Pancreas (tissue), 10 donors: ENCODE results near the gene KLHL1. TPM values are rescaled to one million over a fixed set of nuclear protein-coding genes. Genes with fewer than 3 reads are reported as not detected.

ENCODE experiments used
- ATAC-seq, 4 donors: fragments of 200-7000 bp; cut with Tn5 transposase; one replicate each; pipeline versions ENCODE4 v1.8.0 to v1.9.1; 2020; ENCODE audit warnings: mild to moderate bottlenecking in 4 of 4, moderate library complexity in 4 of 4
- DNase-seq, 6 donors: peaks; one replicate each; pipeline ENCODE4 v3.0.0-alpha.2; 2020
- FAIRE-seq: peaks from 2 replicates; lab custom pipeline; 2012; peaks lifted over from hg19 to GRCh38; lab: Jason Lieb, UNC
- H3K27ac ChIP-seq, 4 donors: fragments of 200-600 bp; sonication (generic); 1 replicate in 3 of 4; 2 replicates in 1 of 4; pipeline versions ENCODE4 v1.5.0 to v1.8.0; 2020
- H3K27me3 ChIP-seq, 4 donors: fragments of 200-600 bp; one replicate each; pipeline ENCODE4 v1.8.0; 2021
- H3K36me3 ChIP-seq, 3 donors: fragments of 200-600 bp; sonication (generic) in 1 of 3; one replicate each; pipeline versions ENCODE4 v1.5.0 to v1.8.0; 2020 to 2021
- H3K4me1 ChIP-seq, 3 donors: fragments of 200-600 bp; one replicate each; pipeline ENCODE4 v1.8.0; 2021
- H3K4me3 ChIP-seq, 4 donors: fragments of 200-600 bp; sonication (generic) in 2 of 4; one replicate each; pipeline versions ENCODE4 v1.5.0 to v1.8.0; 2020 to 2021
- H3K9me3 ChIP-seq, 4 donors: fragments of 200-600 bp; one replicate each; pipeline ENCODE4 v1.8.0; 2021
- CTCF ChIP-seq, 4 donors: fragments of 200-600 bp; sonication (generic) in 3 of 4; IDR thresholded peaks; one replicate each; pipeline versions ENCODE4 v1.5.0 to v1.8.0; 2021; ENCODE audit warnings: antibody characterized with exemption in 4 of 4
- WGBS, 2 donors: extraction: QIAGEN DNeasy Blood & Tissue Kit; methylation state at CpG; one replicate each; pipeline ENCODE4 v1.1.7; 2013; 5-methylcytosine and 5-hydroxymethylcytosine counted together
- intact Hi-C, 3 donors: fragments of 100-400 bp; cut with DNase I; formaldehyde crosslinking; loops; one replicate each; pipeline versions ENCODE4 v1.11.1 to v1.14.2; 2022
- polyA plus RNA-seq, 2 donors: library from polyadenylated mRNA; stranded (reverse); fragments of 200-250 nt; gene quantifications; one replicate each; pipeline ENCODE4 v1.2.3, GENCODE V29; 2013
- total RNA-seq, 6 donors: library from RNA; stranded (reverse); fragmentation: NEBNext Ultra II Directional in 4 of 6; extraction: Animal tissue kit (Norgen Biotek cat#: 25700) in 4 of 6; gene quantifications; one replicate each; pipeline versions ENCODE4 v1.2.1 to v1.2.4, GENCODE V29; 2021 to 2023
- donor health status: healthy with polysubstance abuse.
- donor health status: DM: no; HTN: no; CAD: no; lungs with moderate emphysema.
- donor health status: DM: no; HTN: no; CAD: no.
- donor health status: control.
- donor health status: control.
- donor health status: Bipolar disorder and iron deficiency.
- donor health status: DM: yes; HTN: yes; CAD: no.
- donor health status: DM: no; HTN: no; CAD: no.
- donor health status: DM: no; HTN: no; CAD: no.
- donor health status: DM: yes; HTN: yes; CAD: no.

The KLHL1 gene
- total and polyA plus RNA-seq, 8 donors: 0.04 to 0.59 (median 0.14) TPM; not detected in 3

GRCh38 chr13:70090036-70090723, 18.1 kb downstream of the KLHL1 start:
- no peaks in the 10 kb centered on the region for H3K4me1 ChIP-seq
- no peak for ATAC-seq

DNA sequence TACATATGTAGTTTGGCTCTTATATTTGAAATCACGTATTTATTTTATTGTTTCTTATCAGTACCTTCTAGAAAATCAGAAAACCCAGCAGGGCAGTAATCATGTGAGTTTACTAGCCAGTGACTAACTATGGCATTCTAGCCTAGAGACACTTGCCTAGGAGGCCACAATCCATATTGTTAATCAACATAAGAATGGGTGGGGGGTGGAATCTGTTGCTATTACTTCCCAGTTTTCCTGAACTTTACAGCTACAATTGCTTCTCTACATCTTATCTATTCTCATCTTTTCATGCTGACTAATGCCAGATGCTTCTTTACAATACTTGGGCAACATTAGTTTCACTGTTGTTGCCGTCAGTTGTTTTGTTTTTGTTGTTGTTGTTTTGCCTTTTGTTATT, 19.3 kb downstream of the KLHL1 start:
- no peak for ATAC-seq
- no peaks in the 10 kb centered on the region for H3K4me1 ChIP-seq
- H3K4me3 ChIP-seq: no peak overlapping the region
- H3K9me3 ChIP-seq: no peaks in the 10 kb centered on the region
- no peak for TF ChIP-seq CTCF (IDR thresholded peaks at IDR 0.05)
- DNase-seq: no peak
- WGBS, 2 donors: 60 to 72% methylated on average over 2 of the region's 2 CpGs
- H3K27me3 ChIP-seq: no peaks in the 10 kb centered on the region
- H3K27ac ChIP-seq: no peak overlapping the region
- no peak for FAIRE-seq
- no peaks in the 10 kb centered on the region for H3K36me3 ChIP-seq
- intact Hi-C loops: no loop called here

More at GRCh38 chr13:70090036-70090723, 18.1 kb downstream of the KLHL1 start:
- no peaks in the 10 kb centered on the region for H3K36me3 ChIP-seq
- no peak overlapping the region for H3K4me3 ChIP-seq
- no peak for DNase-seq
- H3K27ac ChIP-seq: no peak overlapping the region
- no peak for TF ChIP-seq CTCF (IDR thresholded peaks at IDR 0.05)
- FAIRE-seq: no peak
- no peaks in the 10 kb centered on the region for H3K9me3 ChIP-seq
- 64 to 70% methylated on average over 2 of the region's 2 CpGs for WGBS, 2 donors
- H3K27me3 ChIP-seq: no peaks in the 10 kb centered on the region
- intact Hi-C loops: no loop called here

GRCh38 chr13:70087247-70087646, 21.0 kb downstream of the KLHL1 start:
- Histone ChIP-seq H3K4me3 (no peak overlapping the region), H3K27ac (no peak overlapping the region), H3K36me3 (no peaks in the 10 kb centered on the region), H3K9me3 (no peaks in the 10 kb centered on the region), H3K27me3 (no peaks in the 10 kb centered on the region), H3K4me1 (no peaks in the 10 kb centered on the region)
- no peak for ATAC-seq
- TF ChIP-seq CTCF (IDR thresholded peaks at IDR 0.05): no peak
- intact Hi-C loops: no loop called here
- 71 to 83% methylated on average over 4 of the region's 4 CpGs for whole genome bisulfite sequencing, 2 donors
- DNase-seq: no peak
- FAIRE-seq: no peak

- Histone ChIP-seq H3K9me3 (no peaks in the 10 kb centered on the region), H3K4me3 (no peak overlapping the region), H3K27me3 (no peaks in the 10 kb centered on the region), H3K4me1 (no peaks in the 10 kb centered on the region), H3K36me3 (no peaks in the 10 kb centered on the region), H3K27ac (no peak overlapping the region)
- no peak for TF ChIP-seq CTCF (IDR thresholded peaks at IDR 0.05)
- 14 to 30% methylated on average over 4 of the region's 4 CpGs for WGBS, 2 donors
- ATAC-seq (no peak), DNase-seq (no peak), FAIRE-seq (no peak)
- intact Hi-C loops: no loop called here
Measured at GRCh38 chr13:70080012-70080411, 28.2 kb downstream of the KLHL1 start.

DNA sequence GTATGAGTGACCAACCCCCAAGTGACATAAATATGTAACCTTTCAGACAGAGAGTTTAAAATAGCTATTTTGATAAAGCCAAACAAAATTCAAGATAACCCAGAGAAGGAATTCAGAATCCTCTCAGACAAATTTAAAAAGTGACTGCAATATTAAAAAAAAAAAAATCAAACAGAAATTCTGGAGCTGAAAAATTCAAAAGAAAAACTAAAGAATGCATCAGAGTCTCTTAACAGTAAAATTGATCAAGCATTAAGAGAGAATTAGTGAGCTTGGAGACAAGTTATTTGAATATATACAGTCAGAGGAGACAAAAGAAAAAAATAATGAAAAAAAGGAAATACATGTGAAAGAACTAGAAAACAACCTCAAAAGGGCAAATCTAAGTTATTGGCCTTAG, 53.7 kb downstream of the KLHL1 start:
- intact Hi-C loops: no loop called here
- H3K36me3 ChIP-seq: no peaks in the 10 kb centered on the region
- H3K27ac ChIP-seq: no peak overlapping the region
- ATAC-seq (no peak), DNase-seq (no peak), FAIRE-seq (no peak)
- H3K4me1 ChIP-seq: no peaks in the 10 kb centered on the region
- H3K4me3 ChIP-seq: no peak overlapping the region
- H3K9me3 ChIP-seq: no peaks in the 10 kb centered on the region
- no peaks in the 10 kb centered on the region for H3K27me3 ChIP-seq
- no peak for TF ChIP-seq CTCF (IDR thresholded peaks at IDR 0.05)
